ENCODE measurements around the gene RUFY1.
"Not testable (repeated sequence)": the region's sequence is repeated elsewhere in the genome, so short reads cannot be mapped to it uniquely, and the experiment has no call there.

The RUFY1 gene

GRCh38 chr5:179623906-179624741, 73.8 kb downstream of the RUFY1 start:
- peak in 1 of 2 donors; percentile 43 for DNase-seq

- no peak for DNase-seq
These were observed 74.5 kb downstream of the RUFY1 start for GRCh38 chr5:179624841-179625271.

DNA sequence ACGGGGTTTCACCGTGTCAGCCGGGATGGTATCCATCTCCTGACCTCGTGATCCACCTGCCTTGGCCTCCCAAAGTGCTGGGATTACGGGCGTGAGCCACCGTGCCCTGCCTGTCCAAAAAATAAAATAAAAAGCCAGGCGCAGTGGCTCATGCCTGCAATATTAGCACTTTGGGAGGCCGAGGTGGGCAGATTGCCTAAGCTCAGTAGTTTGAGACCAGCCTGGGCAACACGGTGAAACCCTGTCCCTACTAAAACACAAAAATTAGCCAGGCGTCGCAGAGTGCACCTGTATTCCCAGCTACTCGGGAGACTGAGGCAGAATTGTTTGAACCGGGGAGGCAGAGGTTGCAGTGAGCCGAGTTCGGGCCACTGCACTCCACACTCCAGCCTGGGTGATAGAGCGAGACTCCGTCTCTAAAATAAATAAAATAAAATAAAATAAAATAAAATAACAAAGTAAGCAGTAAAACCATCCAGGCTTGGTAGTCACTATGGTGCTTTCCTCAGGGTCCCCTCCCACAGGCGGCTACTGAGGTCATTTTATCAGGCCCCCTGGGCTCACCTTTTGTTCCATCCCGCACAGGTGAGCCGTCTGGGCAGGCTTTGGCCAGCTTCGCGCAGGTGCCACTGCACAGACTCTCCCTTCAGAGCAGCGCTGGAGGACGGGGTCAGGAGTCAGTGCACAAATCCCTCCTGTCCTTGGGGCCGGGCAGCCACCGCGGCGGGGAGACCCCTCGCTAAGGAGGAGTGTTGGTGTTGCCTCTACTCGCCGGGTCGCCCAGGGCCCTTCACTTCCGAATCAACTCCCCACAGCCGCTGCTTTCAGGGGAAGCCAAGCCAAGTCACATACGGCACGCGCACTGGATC, 83.4 kb downstream of the RUFY1 start:
- DNase-seq, result not testable (repeated sequence)

DNA sequence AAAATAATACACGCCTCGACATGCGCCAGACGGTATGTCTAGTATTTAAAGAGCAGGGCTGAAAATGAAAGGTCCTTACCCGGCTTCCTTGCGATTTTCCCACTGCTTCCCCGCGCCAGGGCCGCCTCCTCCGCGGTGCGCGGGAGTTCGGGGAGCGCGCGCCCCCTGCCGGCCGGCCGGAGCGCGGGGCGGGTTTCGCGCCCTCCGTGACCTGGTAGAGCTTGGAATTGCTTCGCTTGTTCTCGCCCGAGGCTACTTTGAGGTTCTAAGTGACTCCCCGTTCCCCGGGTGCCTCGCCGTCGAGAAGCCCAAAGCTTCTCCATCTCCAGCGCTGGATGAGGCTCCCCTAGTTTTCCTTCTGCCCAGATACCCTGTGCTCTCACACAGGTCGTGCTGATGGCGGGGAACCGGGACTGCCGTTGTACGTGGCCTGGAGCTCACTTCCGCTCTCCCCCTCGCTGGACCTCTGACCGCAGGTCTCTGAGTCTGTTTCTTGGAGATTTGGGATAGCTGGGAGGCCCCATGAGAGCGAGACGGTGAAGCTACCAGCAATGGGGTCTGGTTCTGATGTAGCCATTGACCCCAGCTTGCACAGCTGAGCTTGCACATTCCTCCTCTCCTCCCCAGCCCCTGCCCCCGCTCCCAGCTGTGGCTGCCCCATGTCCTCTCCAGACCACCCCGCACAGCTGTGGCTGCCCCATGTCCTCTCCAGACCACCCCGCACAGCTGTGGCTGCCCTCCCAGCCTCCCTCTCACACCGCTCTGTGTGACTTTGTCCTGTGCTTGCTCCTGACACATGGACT, 84.2 kb downstream of the RUFY1 start:
- not testable (repeated sequence) for DNase-seq

DNA sequence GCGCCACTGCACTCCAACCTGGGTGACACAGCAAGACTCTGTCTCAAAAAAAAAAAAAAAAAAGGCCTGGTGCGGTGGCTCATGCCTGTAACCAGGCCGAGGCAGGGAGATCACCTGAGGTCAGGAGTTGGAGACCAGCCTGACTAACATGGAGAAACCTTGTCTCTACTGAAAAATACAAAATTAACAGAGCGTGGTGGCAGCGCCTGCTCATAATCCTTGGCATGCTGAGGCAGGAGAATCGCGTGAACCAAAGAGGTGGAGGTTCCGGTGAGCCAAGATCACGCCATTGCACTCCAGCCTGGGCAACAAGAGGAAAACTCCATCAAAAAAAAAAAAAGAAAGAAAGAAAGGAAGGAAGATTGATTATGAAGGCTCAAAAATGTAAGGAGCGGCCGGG, 88.9 kb downstream of the RUFY1 start:
- DNase-seq, result not testable (repeated sequence)

GRCh38 chr5:179641745-179642144, 91.4 kb downstream of the RUFY1 start:
- not testable (repeated sequence) for DNase-seq

- DNase-seq, result not testable (repeated sequence)
These were observed 92.3 kb downstream of the RUFY1 start for GRCh38 chr5:179642626-179643025.

GRCh38 chr5:179643141-179643920, 93.0 kb downstream of the RUFY1 start:
- not testable (repeated sequence) for DNase-seq

DNA sequence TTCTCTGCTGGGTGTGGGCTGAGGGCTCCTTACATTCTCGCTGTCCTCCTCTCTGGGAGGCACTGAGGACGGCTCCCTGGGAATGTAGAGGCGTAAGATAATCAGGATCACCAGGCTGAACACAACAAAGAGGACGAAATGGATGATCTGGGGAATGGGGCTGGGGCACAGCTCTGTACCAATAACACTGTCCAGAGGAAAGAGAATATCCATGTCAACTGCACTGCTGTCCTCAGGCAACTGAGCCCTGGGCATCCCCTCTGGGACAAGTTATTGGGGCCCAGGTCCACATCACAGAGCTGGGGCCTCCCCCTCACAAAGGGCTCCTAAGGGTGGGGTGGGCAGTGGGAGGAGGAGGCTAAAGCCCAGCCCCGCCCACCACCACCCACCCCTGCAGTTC, 94.4 kb downstream of the RUFY1 start:
- DNase-seq, result not testable (repeated sequence)

DNA sequence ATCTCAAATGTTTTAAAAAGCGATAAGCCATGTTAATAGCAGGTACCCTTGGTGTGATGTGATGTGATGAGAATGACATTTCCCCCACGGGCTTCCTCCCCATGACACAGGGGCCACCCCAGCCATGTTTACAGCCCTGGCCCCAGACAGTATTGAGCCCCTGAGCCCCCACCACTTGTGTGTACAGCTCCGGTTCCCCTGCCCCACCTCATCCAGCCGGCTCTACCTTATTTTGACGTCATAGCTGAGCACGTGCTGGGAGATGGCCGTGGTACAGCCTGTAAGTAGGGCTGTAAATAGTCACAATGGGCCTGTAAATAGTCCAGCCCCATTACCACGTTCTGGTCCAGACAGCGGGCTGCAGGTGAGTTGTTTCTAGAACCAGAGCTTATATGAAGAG, 98.1 kb downstream of the RUFY1 start:
- no peak for DNase-seq

DNA sequence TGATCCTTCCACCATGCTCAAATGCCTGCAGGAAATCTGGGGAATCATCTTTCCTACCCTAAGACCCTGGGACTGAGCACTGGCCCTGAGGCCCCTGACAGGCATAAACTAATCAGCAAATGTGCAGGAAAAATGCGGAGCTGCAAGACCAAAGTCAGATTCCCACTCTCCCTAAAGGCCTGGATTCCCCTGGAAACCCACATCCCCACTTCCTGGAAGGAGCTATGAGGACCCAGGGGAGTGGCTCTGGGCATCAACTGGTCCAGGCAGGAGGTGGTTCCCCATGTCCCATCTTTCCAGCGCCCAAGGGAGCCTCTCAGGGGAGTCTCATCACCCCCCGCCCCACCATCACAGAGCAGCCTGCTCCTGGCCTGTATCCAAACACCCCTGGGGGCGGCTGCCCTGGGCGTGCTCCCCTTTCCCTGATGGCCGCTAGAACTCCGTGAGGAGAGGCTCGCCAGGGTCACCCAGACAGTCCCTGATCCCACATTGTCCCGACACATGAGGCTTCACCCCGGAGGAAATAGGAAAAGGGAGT, 98.9 kb downstream of the RUFY1 start:
- DNase-seq, result not testable (repeated sequence)

- DNase-seq, result not testable (repeated sequence)
These were observed 99.9 kb downstream of the RUFY1 start for GRCh38 chr5:179650245-179650644.

- DNase-seq, result not testable (repeated sequence)
These were observed 102.8 kb downstream of the RUFY1 start for GRCh38 chr5:179653135-179653534.

DNA sequence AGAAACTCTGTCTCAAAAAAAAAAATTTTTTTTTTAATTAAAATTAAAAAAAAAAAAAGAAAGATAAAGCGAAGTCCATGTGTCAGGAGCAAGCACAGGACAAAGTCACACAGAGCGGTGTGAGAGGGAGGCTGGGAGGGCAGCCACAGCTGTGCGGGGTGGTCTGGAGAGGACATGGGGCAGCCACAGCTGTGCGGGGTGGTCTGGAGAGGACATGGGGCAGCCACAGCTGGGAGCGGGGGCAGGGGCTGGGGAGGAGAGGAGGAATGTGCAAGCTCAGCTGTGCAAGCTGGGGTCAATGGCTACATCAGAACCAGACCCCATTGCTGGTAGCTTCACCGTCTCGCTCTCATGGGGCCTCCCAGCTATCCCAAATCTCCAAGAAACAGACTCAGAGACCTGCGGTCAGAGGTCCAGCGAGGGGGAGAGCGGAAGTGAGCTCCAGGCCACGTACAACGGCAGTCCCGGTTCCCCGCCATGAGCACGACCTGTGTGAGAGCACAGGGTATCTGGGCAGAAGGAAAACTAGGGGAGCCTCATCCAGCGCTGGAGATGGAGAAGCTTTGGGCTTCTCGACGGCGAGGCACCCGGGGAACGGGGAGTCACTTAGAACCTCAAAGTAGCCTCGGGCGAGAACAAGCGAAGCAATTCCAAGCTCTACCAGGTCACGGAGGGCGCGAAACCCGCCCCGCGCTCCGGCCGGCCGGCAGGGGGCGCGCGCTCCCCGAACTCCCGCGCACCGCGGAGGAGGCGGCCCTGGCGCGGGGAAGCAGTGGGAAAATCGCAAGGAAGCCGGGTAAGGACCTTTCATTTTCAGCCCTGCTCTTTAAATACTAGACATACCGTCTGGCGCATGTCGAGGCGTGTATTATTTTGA, 107.2 kb downstream of the RUFY1 start:
- DNase-seq, result not testable (repeated sequence)

- DNase-seq, result not testable (repeated sequence)
These were observed 108.0 kb downstream of the RUFY1 start for GRCh38 chr5:179658179-179658856.
